Left kidney (tissue), 2 donors: ENCODE data around the gene SARNP. TPM values are rescaled to one million over a fixed set of nuclear protein-coding genes. Genes with fewer than 3 reads are reported as not detected.

Experiments
- DNase-seq: peaks from one replicate; pipeline ENCODE4 v3.0.0-alpha.2; 2013
- polyA plus RNA-seq: library from polyadenylated mRNA; unstranded; fragments of 120-200 nt; gene quantifications from one replicate; pipeline ENCODE4 v1.2.1, GENCODE V29; 2013; ENCODE audit not compliant: insufficient read length

Gene SARNP
- polyA plus RNA-seq, 1 donor, result 123 TPM

- no peak for DNase-seq
These were observed 73.0 kb downstream of the SARNP start for GRCh38 chr12:55744340-55745030.

GRCh38 chr12:55743406-55744339 lies 73.9 kb downstream of the SARNP start:
- peak; percentile 60 for DNase-seq

- peak; percentile 83 for DNase-seq
These were observed 74.7 kb downstream of the SARNP start, which contains the start of gene GDF11 for GRCh38 chr12:55742719-55743405. GDF11 (plus strand) TSS chr12:55743122; CDS start chr12:55743317, 195 bp downstream.

GRCh38 chr12:55741931-55742680 lies 75.4 kb downstream of the SARNP start:
- DNase-seq, result no peak

- no peak for DNase-seq
These were observed 78.5 kb downstream of the SARNP start for GRCh38 chr12:55739025-55739378.

- DNase-seq, result peak; percentile 93
These were observed 79.2 kb downstream of the SARNP start for GRCh38 chr12:55738123-55739024.

- DNase-seq, result no peak
These were observed 79.9 kb downstream of the SARNP start for GRCh38 chr12:55737581-55738122.

GRCh38 chr12:55736780-55737580 lies 80.5 kb downstream of the SARNP start:
- no peak for DNase-seq

GRCh38 chr12:55736076-55736475 lies 81.4 kb downstream of the SARNP start:
- DNase-seq, result no peak

- DNase-seq, result no peak
These were observed 82.9 kb downstream of the SARNP start for GRCh38 chr12:55734595-55734994.

GRCh38 chr12:55733858-55734257 lies 83.7 kb downstream of the SARNP start:
- no peak for DNase-seq

- DNase-seq, result no peak
These were observed 84.4 kb downstream of the SARNP start for GRCh38 chr12:55733021-55733555.

GRCh38 chr12:55732288-55732687 lies 85.2 kb downstream of the SARNP start:
- DNase-seq, result no peak

GRCh38 chr12:55729819-55730818 lies 87.4 kb downstream of the SARNP start:
- no peak for DNase-seq

- DNase-seq, result peak; percentile 88
These were observed 88.3 kb downstream of the SARNP start, which contains the start of gene CD63 for GRCh38 chr12:55728939-55729818. CD63 (minus strand) TSS chr12:55729009; CDS start chr12:55728341, 668 bp downstream.

GRCh38 chr12:55728186-55728938 lies 89.2 kb downstream of the SARNP start:
- no peak for DNase-seq
